Measurements from ENCODE around the gene OR2AE1. TPM values are rescaled to one million over a fixed set of nuclear protein-coding genes. Genes with fewer than 3 reads are reported as not detected.

The OR2AE1 gene
- total and polyA plus RNA-seq, 2 of the 13 experiments (the other 11 are each of a cell fraction or from before 2014, with no cell fraction given): not detected

GRCh38 chr7:99918959-99919813, 42.4 kb upstream of the OR2AE1 start, which contains the start of gene TRIM4 (continued):
- no peak for TF ChIP-seq NKX3-1 (CRISPR knock-in tag; IDR thresholded peaks at IDR 0.05)
- no peak; the same call in none of the 2 replicates for TF ChIP-seq SP4 (CRISPR knock-in tag; IDR thresholded peaks at IDR 0.05)
- peak; percentile 84; the same call in 1 of the 2 replicates for TF ChIP-seq HOXA5 (CRISPR knock-in tag; IDR thresholded peaks at IDR 0.05)
- TF ChIP-seq, protein P1, sequence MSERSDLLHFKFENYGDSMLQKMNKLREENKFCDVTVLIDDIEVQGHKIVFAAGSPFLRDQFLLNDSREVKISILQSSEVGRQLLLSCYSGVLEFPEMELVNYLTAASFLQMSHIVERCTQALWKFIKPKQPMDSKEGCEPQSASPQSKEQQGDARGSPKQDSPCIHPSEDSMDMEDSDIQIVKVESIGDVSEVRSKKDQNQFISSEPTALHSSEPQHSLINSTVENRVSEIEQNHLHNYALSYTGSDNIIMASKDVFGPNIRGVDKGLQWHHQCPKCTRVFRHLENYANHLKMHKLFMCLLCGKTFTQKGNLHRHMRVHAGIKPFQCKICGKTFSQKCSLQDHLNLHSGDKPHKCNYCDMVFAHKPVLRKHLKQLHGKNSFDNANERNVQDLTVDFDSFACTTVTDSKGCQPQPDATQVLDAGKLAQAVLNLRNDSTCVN (CRISPR knock-in tag; IDR thresholded peaks at IDR 0.05; ENCODE audit: borderline replicate concordance): no peak; the same call in 1 of the 2 replicates
- no peak for TF ChIP-seq CCAR2 (optimal IDR thresholded peaks at IDR 0.05; ENCODE audit: low read depth, low read length)
- TF ChIP-seq PCBP2 (optimal IDR thresholded peaks at IDR 0.05; ENCODE audit: low read depth, low read length, poor library complexity, severe bottlenecking): no peak
- TF ChIP-seq ZBTB1 (CRISPR knock-in tag; IDR thresholded peaks at IDR 0.05; ENCODE audit: borderline replicate concordance): no peak
- no peak for TF ChIP-seq ZNF468 (CRISPR knock-in tag; IDR thresholded peaks at IDR 0.05)
- TF ChIP-seq, protein P2, sequence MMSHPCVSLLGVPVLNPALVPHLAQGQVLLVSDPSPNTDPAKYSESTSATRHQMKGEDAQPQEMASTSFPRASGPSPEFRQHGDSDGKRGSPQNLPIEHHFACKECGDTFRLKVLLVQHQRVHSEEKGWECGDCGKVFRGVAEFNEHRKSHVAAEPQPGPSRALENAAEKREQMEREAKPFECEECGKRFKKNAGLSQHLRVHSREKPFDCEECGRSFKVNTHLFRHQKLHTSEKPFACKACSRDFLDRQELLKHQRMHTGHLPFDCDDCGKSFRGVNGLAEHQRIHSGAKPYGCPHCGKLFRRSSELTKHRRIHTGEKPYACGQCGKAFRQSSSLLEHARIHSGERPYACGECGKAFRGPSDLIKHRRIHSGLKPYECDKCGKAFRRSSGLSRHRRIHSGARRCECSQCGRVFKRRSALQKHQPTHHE (CRISPR knock-in tag; IDR thresholded peaks at IDR 0.05; ENCODE audit: borderline replicate concordance): 0 out of 2 replicates have a peak, but pooled peaks have one; percentile 58
- no peak for TF ChIP-seq ZNF652 (CRISPR knock-in tag; IDR thresholded peaks at IDR 0.05; ENCODE audit: borderline replicate concordance, low read depth)
- TF ChIP-seq FOXJ3 (CRISPR knock-in tag; IDR thresholded peaks at IDR 0.05; ENCODE audit: borderline replicate concordance): peak; percentile 60; the same call in 1 of the 2 replicates
- TF ChIP-seq, protein P3, sequence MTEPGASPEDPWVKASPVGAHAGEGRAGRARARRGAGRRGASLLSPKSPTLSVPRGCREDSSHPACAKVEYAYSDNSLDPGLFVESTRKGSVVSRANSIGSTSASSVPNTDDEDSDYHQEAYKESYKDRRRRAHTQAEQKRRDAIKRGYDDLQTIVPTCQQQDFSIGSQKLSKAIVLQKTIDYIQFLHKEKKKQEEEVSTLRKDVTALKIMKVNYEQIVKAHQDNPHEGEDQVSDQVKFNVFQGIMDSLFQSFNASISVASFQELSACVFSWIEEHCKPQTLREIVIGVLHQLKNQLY (CRISPR knock-in tag; IDR thresholded peaks at IDR 0.05): no peak
- no peak; the same call in 1 of the 2 replicates for TF ChIP-seq SMYD3 (CRISPR knock-in tag; IDR thresholded peaks at IDR 0.05)
- TF ChIP-seq ARID2 (CRISPR knock-in tag; IDR thresholded peaks at IDR 0.05; ENCODE audit: borderline replicate concordance): no peak
- no peak for TF ChIP-seq SP140L (CRISPR knock-in tag; IDR thresholded peaks at IDR 0.05; ENCODE audit: borderline replicate concordance)
- TF ChIP-seq, protein P4, sequence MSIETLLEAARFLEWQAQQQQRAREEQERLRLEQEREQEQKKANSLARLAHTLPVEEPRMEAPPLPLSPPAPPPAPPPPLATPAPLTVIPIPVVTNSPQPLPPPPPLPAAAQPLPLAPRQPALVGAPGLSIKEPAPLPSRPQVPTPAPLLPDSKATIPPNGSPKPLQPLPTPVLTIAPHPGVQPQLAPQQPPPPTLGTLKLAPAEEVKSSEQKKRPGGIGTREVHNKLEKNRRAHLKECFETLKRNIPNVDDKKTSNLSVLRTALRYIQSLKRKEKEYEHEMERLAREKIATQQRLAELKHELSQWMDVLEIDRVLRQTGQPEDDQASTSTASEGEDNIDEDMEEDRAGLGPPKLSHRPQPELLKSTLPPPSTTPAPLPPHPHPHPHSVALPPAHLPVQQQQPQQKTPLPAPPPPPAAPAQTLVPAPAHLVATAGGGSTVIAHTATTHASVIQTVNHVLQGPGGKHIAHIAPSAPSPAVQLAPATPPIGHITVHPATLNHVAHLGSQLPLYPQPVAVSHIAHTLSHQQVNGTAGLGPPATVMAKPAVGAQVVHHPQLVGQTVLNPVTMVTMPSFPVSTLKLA (IDR thresholded peaks at IDR 0.05): no peak
- no peak for TF ChIP-seq ZNF749 (CRISPR knock-in tag; IDR thresholded peaks at IDR 0.05; ENCODE audit: borderline replicate concordance)
- 0 out of 2 replicates have a peak, but pooled peaks have one; percentile 33 for TF ChIP-seq NFKBIZ (CRISPR knock-in tag; IDR thresholded peaks at IDR 0.05)
- peak; percentile 73; the same call in 1 of the 2 replicates for TF ChIP-seq POGK (CRISPR knock-in tag; conservative IDR thresholded peaks at IDR 0.05)
- no peak; the same call in 1 of the 2 replicates for TF ChIP-seq HOXD1 (CRISPR knock-in tag; IDR thresholded peaks at IDR 0.05)
- TF ChIP-seq SYNCRIP (IDR thresholded peaks at IDR 0.05; ENCODE audit: insufficient read depth, low read depth, low read length): no peak
